IPS-20b (cell line): ENCODE results near the gene GSTT2B.
"Not testable (repeated sequence)": the region's sequence is repeated elsewhere in the genome, so short reads cannot be mapped to it uniquely, and the experiment has no call there.

Source experiments
- H3K27ac ChIP-seq: one replicate; pipeline ENCODE4 v1.5.1; 2013; ENCODE audit warnings: low read length
- H3K27me3 ChIP-seq: 2 replicates; pipeline ENCODE4 v1.6.1; 2013; ENCODE audit warnings: mild to moderate bottlenecking, low read length, inconsistent platforms; ENCODE audit not compliant: insufficient read depth
- H3K36me3 ChIP-seq: 2 replicates; pipeline ENCODE4 v1.6.1; 2013; ENCODE audit warnings: low read depth, mild to moderate bottlenecking, inconsistent platforms, low read length, moderate library complexity; ENCODE audit not compliant: insufficient read depth
- H3K4me1 ChIP-seq: 2 replicates; pipeline ENCODE4 v1.6.1; 2013; ENCODE audit warnings: mild to moderate bottlenecking, control low read depth, inconsistent platforms, low read length, moderate library complexity; ENCODE audit not compliant: insufficient read depth
- H3K4me3 ChIP-seq: 2 replicates; pipeline ENCODE4 v1.5.1; 2013; ENCODE audit warnings: mild to moderate bottlenecking, low read length, inconsistent platforms
- H3K9ac ChIP-seq: 2 replicates; pipeline ENCODE4 v1.6.1; 2013; ENCODE audit warnings: low read depth, mild to moderate bottlenecking, inconsistent platforms, low read length, moderate library complexity
- H3K9me3 ChIP-seq: 2 replicates; pipeline ENCODE4 v1.6.1; 2013; ENCODE audit warnings: mild to moderate bottlenecking, low read depth, low read length, inconsistent platforms; ENCODE audit not compliant: insufficient read depth

The GSTT2B gene

GRCh38 chr22:23955886-23956285 lies 5.1 kb downstream of the GSTT2B start:
- not testable (repeated sequence) for H3K27ac ChIP-seq, H3K9me3 ChIP-seq, H3K27me3 ChIP-seq, H3K9ac ChIP-seq, H3K36me3 ChIP-seq, H3K4me1 ChIP-seq
- H3K4me3 ChIP-seq, result peak overlapping the region; percentile 33; the same call in 1 of the 2 replicates

- not testable (repeated sequence) for H3K4me3 ChIP-seq, H3K36me3 ChIP-seq, H3K27me3 ChIP-seq, H3K9me3 ChIP-seq, H3K4me1 ChIP-seq
- peak overlapping the region; percentile 16; the same call in 1 of the 2 replicates for H3K9ac ChIP-seq
- peak overlapping the region; percentile 49 for H3K27ac ChIP-seq
These were observed 6.0 kb downstream of the GSTT2B start for GRCh38 chr22:23954991-23955305.

- peak overlapping the region; percentile 36; the same call in 1 of the 2 replicates for H3K4me3 ChIP-seq
- H3K36me3 ChIP-seq, H3K4me1 ChIP-seq, H3K27me3 ChIP-seq, H3K9me3 ChIP-seq: not testable (repeated sequence)
- peak overlapping the region; percentile 49 for H3K27ac ChIP-seq
- peak overlapping the region; percentile 16; the same call in 1 of the 2 replicates for H3K9ac ChIP-seq
These were observed 6.6 kb downstream of the GSTT2B start for GRCh38 chr22:23954193-23954990.

GRCh38 chr22:23953485-23953884 lies 7.5 kb downstream of the GSTT2B start:
- H3K27me3 ChIP-seq, H3K27ac ChIP-seq, H3K36me3 ChIP-seq, H3K4me1 ChIP-seq, H3K4me3 ChIP-seq, H3K9me3 ChIP-seq, H3K9ac ChIP-seq: not testable (repeated sequence)

GRCh38 chr22:23952794-23953405 lies 8.1 kb downstream of the GSTT2B start:
- H3K27me3 ChIP-seq, H3K9me3 ChIP-seq, H3K9ac ChIP-seq, H3K36me3 ChIP-seq, H3K4me1 ChIP-seq, H3K27ac ChIP-seq, H3K4me3 ChIP-seq: not testable (repeated sequence)

GRCh38 chr22:23951383-23951782 lies 9.6 kb downstream of the GSTT2B start:
- H3K9me3 ChIP-seq, H3K4me3 ChIP-seq, H3K9ac ChIP-seq, H3K36me3 ChIP-seq, H3K27me3 ChIP-seq, H3K4me1 ChIP-seq, H3K27ac ChIP-seq: not testable (repeated sequence)

GRCh38 chr22:23949764-23950163 lies 11.2 kb downstream of the GSTT2B start:
- H3K4me3 ChIP-seq, H3K36me3 ChIP-seq, H3K9ac ChIP-seq, H3K27ac ChIP-seq, H3K4me1 ChIP-seq, H3K9me3 ChIP-seq, H3K27me3 ChIP-seq: not testable (repeated sequence)

- not testable (repeated sequence) for H3K27ac ChIP-seq, H3K27me3 ChIP-seq, H3K9me3 ChIP-seq, H3K36me3 ChIP-seq, H3K4me1 ChIP-seq, H3K9ac ChIP-seq, H3K4me3 ChIP-seq
These were observed 13.6 kb downstream of the GSTT2B start for GRCh38 chr22:23947391-23947790.

- H3K9me3 ChIP-seq, H3K9ac ChIP-seq, H3K4me3 ChIP-seq, H3K36me3 ChIP-seq, H3K4me1 ChIP-seq, H3K27me3 ChIP-seq, H3K27ac ChIP-seq: not testable (repeated sequence)
These were observed 20.8 kb downstream of the GSTT2B start for GRCh38 chr22:23940166-23940565.

GRCh38 chr22:23939017-23939357 lies 22.0 kb downstream of the GSTT2B start:
- Histone ChIP-seq H3K36me3 (no peaks in the 10 kb centered on the region), H3K9ac (no peak overlapping the region), H3K4me1 (no peaks in the 10 kb centered on the region), H3K4me3 (no peak overlapping the region), H3K9me3 (no peaks in the 10 kb centered on the region), H3K27ac (no peak overlapping the region), H3K27me3 (no peaks in the 10 kb centered on the region)

- Histone ChIP-seq H3K36me3 (no peaks in the 10 kb centered on the region), H3K9me3 (no peaks in the 10 kb centered on the region), H3K4me3 (no peak overlapping the region), H3K27me3 (no peaks in the 10 kb centered on the region), H3K9ac (no peak overlapping the region), H3K27ac (no peak overlapping the region), H3K4me1 (no peaks in the 10 kb centered on the region)
These were observed 22.5 kb downstream of the GSTT2B start for GRCh38 chr22:23938328-23939016.

- peaks cover 20% of the 10 kb centered on the region for H3K9me3 ChIP-seq
- H3K9ac ChIP-seq, result no peak overlapping the region
- no peaks in the 10 kb centered on the region for H3K27me3 ChIP-seq
- no peaks in the 10 kb centered on the region for H3K4me1 ChIP-seq
- no peak overlapping the region for H3K4me3 ChIP-seq
- H3K27ac ChIP-seq, result no peak overlapping the region
- H3K36me3 ChIP-seq, result peaks cover 34% of the 10 kb centered on the region
These were observed 34.4 kb downstream of the GSTT2B start for GRCh38 chr22:23926561-23926960.
